Smooth muscle cell (in vitro differentiated cells): Measurements from ENCODE around the gene KIAA1671. TPM values are rescaled to one million over a fixed set of nuclear protein-coding genes. Genes with fewer than 3 reads are reported as not detected.

Experiments
- DNase-seq: peaks from one replicate; lab custom pipeline; 2025; ENCODE audit not compliant: unreplicated experiment; lab: John Stamatoyannopoulos, UW
- H2AFZ ChIP-seq: fragments of 200-600 bp; sonication (generic); 2 replicates; pipeline ENCODE4 v1.6.0; 2016; ENCODE audit warnings: antibody characterized with exemption, low read depth, mild to moderate bottlenecking
- H3F3A ChIP-seq: fragments of 200-600 bp; sonication (generic); 2 replicates; pipeline ENCODE4 v1.6.0; 2017; ENCODE audit warnings: antibody characterized with exemption, low read depth
- H3K27ac ChIP-seq: fragments of 200-600 bp; sonication (generic); 2 replicates; pipeline ENCODE4 v1.5.1; 2016; ENCODE audit warnings: low read depth, mild to moderate bottlenecking
- H3K27me3 ChIP-seq: fragments of 200-600 bp; sonication (generic); 2 replicates; pipeline ENCODE4 v1.6.1; 2016; ENCODE audit warnings: low read depth, mild to moderate bottlenecking
- H3K36me3 ChIP-seq: fragments of 200-600 bp; sonication (generic); 2 replicates; pipeline ENCODE4 v1.5.1; 2016; ENCODE audit warnings: low read depth
- H3K4me1 ChIP-seq: fragments of 200-600 bp; sonication (generic); 2 replicates; pipeline ENCODE4 v1.5.1; 2016; ENCODE audit warnings: low read depth
- H3K4me2 ChIP-seq: fragments of 200-600 bp; sonication (generic); 2 replicates; pipeline ENCODE4 v1.6.0; 2016; ENCODE audit warnings: mild to moderate bottlenecking
- H3K4me3 ChIP-seq: fragments of 200-600 bp; sonication (generic); 2 replicates; pipeline ENCODE4 v1.5.1; 2016; ENCODE audit warnings: mild to moderate bottlenecking
- H3K79me2 ChIP-seq: fragments of 200-600 bp; sonication (generic); 2 replicates; pipeline ENCODE4 v1.6.0; 2016; ENCODE audit warnings: low read depth, mild to moderate bottlenecking
- H3K9ac ChIP-seq: fragments of 200-600 bp; sonication (generic); 2 replicates; pipeline ENCODE4 v1.6.0; 2016; ENCODE audit warnings: low read depth
- H3K9me3 ChIP-seq: fragments of 200-600 bp; sonication (generic); replicated peaks from 2 replicates; pipeline ENCODE4 v1.5.1; 2016; ENCODE audit warnings: low read depth
- H4K20me1 ChIP-seq: fragments of 200-600 bp; sonication (generic); 2 replicates; pipeline ENCODE4 v1.6.0; 2016; ENCODE audit warnings: low read depth
- CTCF ChIP-seq: fragments of 200-600 bp; sonication (generic); IDR thresholded peaks from 2 replicates; pipeline ENCODE4 v1.5.1; 2017; ENCODE audit warnings: borderline replicate concordance, mild to moderate bottlenecking, antibody characterized with exemption; ENCODE audit not compliant: insufficient read depth, poor library complexity, severe bottlenecking
- WGBS: methylation state at CpG from one replicate; pipeline ENCODE4 v1.1.7; 2016; ENCODE audit warnings: low lambda C conversion rate; 5-methylcytosine and 5-hydroxymethylcytosine counted together
- polyA plus RNA-seq: library from polyadenylated mRNA; unstranded; fragments of >200 nt; fragmentation: Nextera tagmentation; extraction: Ambion mirVana; gene quantifications from 2 replicates; pipeline ENCODE4 v1.2.1, GENCODE V29; 2016
- total RNA-seq: library from RNA; depleted of rRNA; stranded (reverse); fragments of >200 nt; gene quantifications from 2 replicates; pipeline ENCODE4 v1.2.3, GENCODE V29; 2014

The KIAA1671 gene
- total and polyA plus RNA-seq, 2 experiments from 2014 or later, result 1.7 to 7.6 TPM

GRCh38 chr22:25182131-25183110 is 229.9 kb downstream of the KIAA1671 start:
- no peaks in the 10 kb centered on the region for H3F3A ChIP-seq
- H3K4me3 ChIP-seq, result no peak overlapping the region
- no peaks in the 10 kb centered on the region for H3K4me1 ChIP-seq
- DNase-seq, result no peak
- H3K36me3 ChIP-seq, result peaks cover 6% of the 10 kb centered on the region
- WGBS, result 83% methylated on average over 6 of the region's 10 CpGs
- H3K4me2 ChIP-seq, result no peak overlapping the region
- H3K9me3 ChIP-seq, result no peaks in the 10 kb centered on the region
- no peak overlapping the region for H2AFZ ChIP-seq
- no peaks in the 10 kb centered on the region for H3K79me2 ChIP-seq
- H3K27me3 ChIP-seq, result no peaks in the 10 kb centered on the region
- no peak overlapping the region for H3K27ac ChIP-seq
- no peak overlapping the region for H3K9ac ChIP-seq
- no peak for TF ChIP-seq CTCF
- H4K20me1 ChIP-seq, result no peaks in the 10 kb centered on the region

- H3K4me3 ChIP-seq, result no peak overlapping the region
- no peak overlapping the region for H3K9ac ChIP-seq
- H4K20me1 ChIP-seq, result no peaks in the 10 kb centered on the region
- H3K27ac ChIP-seq, result no peak overlapping the region
- H3K4me1 ChIP-seq, result no peaks in the 10 kb centered on the region
- no peaks in the 10 kb centered on the region for H3K79me2 ChIP-seq
- no peak for TF ChIP-seq CTCF
- H3K9me3 ChIP-seq, result no peaks in the 10 kb centered on the region
- DNase-seq, result no peak
- peaks cover 8% of the 10 kb centered on the region for H3K36me3 ChIP-seq
- no peaks in the 10 kb centered on the region for H3K27me3 ChIP-seq
- no peak overlapping the region for H2AFZ ChIP-seq
- no peaks in the 10 kb centered on the region for H3F3A ChIP-seq
- 91% methylated on average over 12 of the region's 12 CpGs for WGBS
- no peak overlapping the region for H3K4me2 ChIP-seq
These were observed 231.6 kb downstream of the KIAA1671 start for GRCh38 chr22:25183949-25184619.

- Histone ChIP-seq H3F3A (no peaks in the 10 kb centered on the region), H3K9ac (no peak overlapping the region), H3K27ac (no peak overlapping the region), H3K4me2 (no peak overlapping the region), H3K27me3 (no peaks in the 10 kb centered on the region), H3K36me3 (peaks cover 4% of the 10 kb centered on the region), H2AFZ (no peak overlapping the region), H3K4me1 (no peaks in the 10 kb centered on the region), H3K79me2 (no peaks in the 10 kb centered on the region), H3K9me3 (no peaks in the 10 kb centered on the region), H3K4me3 (no peak overlapping the region), H4K20me1 (no peaks in the 10 kb centered on the region)
- DNase-seq, result no peak
- no peak for TF ChIP-seq CTCF
- WGBS, result 95% methylated on average over 3 of the region's 3 CpGs
These were observed 233.6 kb downstream of the KIAA1671 start for GRCh38 chr22:25186140-25186539.
